Heart left ventricle (tissue), 16 donors: ENCODE data around the gene SLC26A1. TPM values are rescaled to one million over a fixed set of nuclear protein-coding genes. Genes with fewer than 3 reads are reported as not detected.

ENCODE experiments used
- ATAC-seq, 4 donors: fragments of 200-7000 bp; cut with Tn5 transposase; one replicate each; pipeline ENCODE4 v1.9.1; 2020 to 2022; ENCODE audit warnings: moderate library complexity in 4 of 4, mild to moderate bottlenecking in 3 of 4, moderate number of reproducible peaks in 1 of 4
- DNase-seq, 5 donors: peaks; one replicate each; pipeline ENCODE4 v3.0.0-alpha.2; 2020
- H3K27ac ChIP-seq, 12 donors: fragments of 200-600 bp; sonication (generic) in 4 of 12; one replicate each; pipeline versions ENCODE4 v1.5.0 to v1.8.0; 2016 to 2022; ENCODE audit warnings: mild to moderate bottlenecking in 2 of 12
- H3K27me3 ChIP-seq, 9 donors: fragments of 200-600 bp; sonication (generic) in 2 of 9; one replicate each; pipeline versions ENCODE4 v1.5.1 to v1.8.0; 2016 to 2022; ENCODE audit warnings: mild to moderate bottlenecking in 3 of 9
- H3K36me3 ChIP-seq, 9 donors: fragments of 200-600 bp; sonication (generic) in 2 of 9; one replicate each; pipeline versions ENCODE4 v1.5.0 to v1.8.0; 2018 to 2022; ENCODE audit warnings: mild to moderate bottlenecking in 2 of 9
- H3K4me1 ChIP-seq, 12 donors: fragments of 200-600 bp; sonication (generic) in 4 of 12; one replicate each; pipeline versions ENCODE4 v1.5.0 to v1.8.0; 2016 to 2022; ENCODE audit warnings: mild to moderate bottlenecking in 3 of 12
- H3K4me3 ChIP-seq, 12 donors: fragments of 200-600 bp; sonication (generic) in 4 of 12; one replicate each; pipeline versions ENCODE4 v1.5.0 to v1.8.0; 2017 to 2022; ENCODE audit warnings: mild to moderate bottlenecking in 9 of 12, moderate library complexity in 4 of 12
- H3K9me3 ChIP-seq, 12 donors: fragments of 200-600 bp; sonication (generic) in 4 of 12; one replicate each; pipeline versions ENCODE4 v1.5.0 to v1.8.0; 2016 to 2022; ENCODE audit warnings: mild to moderate bottlenecking in 1 of 12
- CTCF ChIP-seq, 12 donors: fragments of 200-600 bp; sonication (generic) in 4 of 12; IDR thresholded peaks; one replicate each; pipeline versions ENCODE4 v1.5.0 to v1.8.0; 2018 to 2022; ENCODE audit warnings: antibody characterized with exemption in 12 of 12, mild to moderate bottlenecking in 5 of 12
- POLR2A ChIP-seq, 2 donors: fragments of 450-650 bp; IDR thresholded peaks; one replicate each; pipeline ENCODE4 v1.6.1; 2017; ENCODE audit warnings: antibody characterized with exemption in 2 of 2, mild to moderate bottlenecking in 2 of 2, moderate library complexity in 2 of 2
- WGBS, 4 donors: extraction: QIAGEN DNeasy Blood & Tissue Kit in 2 of 4; methylation state at CpG; one replicate each; pipeline versions ENCODE4 v1.1.5 to v1.1.7; 2013 to 2018; 5-methylcytosine and 5-hydroxymethylcytosine counted together
- intact Hi-C, 10 donors: fragments of 100-400 bp; cut with DNase I; formaldehyde crosslinking; loops; one replicate each; pipeline versions ENCODE4 v1.11.1 to v1.14.2; 2022
- polyA plus RNA-seq, 2 donors: library from polyadenylated mRNA; stranded (reverse); fragments of 200-250 nt; gene quantifications; one replicate each; pipeline ENCODE4 v1.2.3, GENCODE V29; 2013
- total RNA-seq, 9 donors: library from RNA; depleted of rRNA in 2 of 9; stranded (reverse); fragments of >200 nt in 2 of 9; fragmentation: NEBNext Ultra II Directional in 3 of 9; extraction: Animal tissue kit (Norgen Biotek cat#: 25700) in 3 of 9; gene quantifications; one replicate each; pipeline versions ENCODE4 v1.1.0 to v1.2.4, GENCODE V29; 2016 to 2023
- donor health status: ischemic (EF 13 %, LVEDD 7.1; RV severe dilation, severe dysfunction).
- donor health status: healthy with polysubstance abuse.
- donor health status: DM: no; HTN: yes; CAD: no.
- donor health status: DM: no; HTN: no; CAD: no.
- donor health status: ischemic (EF 25% LVEDD 6.9; RV normal size, moderate dysfunction).
- donor health status: ischemic (EF 25% LVEDD 5.7; RV mildly dilated, moderate dysfunction).
- donor health status: healthy.
- donor health status: DM: yes; HTN: yes; CAD: no.
- donor health status: ischemic (EF 35%, LVEDD 5.7; RV mildly dilated, moderate dysfunction).
- donor health status: nonischemic (EF 11% LVEDD 7.7; RV severe dilation, severe dysfunction).
- donor health status: DM: yes; HTN: yes; CAD: no.
- donor health status: PGD.
- donor health status: ischemic (EF 29% LVEDD 5.4; RV normal size, mild dysfunction).
- donor health status: nonischemic (EF 23%, LVEDD 6.1; RV moderate dilation, normal function).

SLC26A1 gene
- total and polyA plus RNA-seq, 11 donors, result 0.03 to 0.27 (median 0.25) TPM; not detected in 5

- H3K9me3 ChIP-seq, result no peaks in the 10 kb centered on the region
- 84 to 92% (median 89%) methylated on average over 16 to 19 of the region's 19 CpGs for WGBS, 4 donors
- no peak overlapping the region for H3K4me3 ChIP-seq
- no peak overlapping the region for H3K27ac ChIP-seq
- H3K4me1 ChIP-seq, result peaks cover 0 to 4% (median 0%) of the 10 kb centered on the region in 12 donors
- peaks cover 0 to 16% (median 0%) of the 10 kb centered on the region in 9 donors for H3K36me3 ChIP-seq
- no peak for ATAC-seq
- no peak for TF ChIP-seq CTCF (IDR thresholded peaks at IDR 0.05)
- TF ChIP-seq POLR2A (IDR thresholded peaks at IDR 0.05), result no peak
- intact Hi-C loops, result no loop called here
- no peaks in the 10 kb centered on the region for H3K27me3 ChIP-seq
- DNase-seq, result no peak
Measured at GRCh38 chr4:1021386-1022050, 28.3 kb upstream of the SLC26A1 start.

GRCh38 chr4:1019729-1020470, 26.7 kb upstream of the SLC26A1 start:
- no peak for ATAC-seq
- intact Hi-C loops, result no loop called here
- Histone ChIP-seq H3K4me3 (no peak overlapping the region), H3K27me3 (no peaks in the 10 kb centered on the region), H3K27ac (no peak overlapping the region), H3K36me3 (peaks cover 0 to 9% (median 0%) of the 10 kb centered on the region in 9 donors), H3K9me3 (no peaks in the 10 kb centered on the region), H3K4me1 (no peaks in the 10 kb centered on the region)
- TF ChIP-seq CTCF (IDR thresholded peaks at IDR 0.05), result no peak
- TF ChIP-seq POLR2A (IDR thresholded peaks at IDR 0.05), result no peak
- 75 to 88% (median 83%) methylated on average over 19 to 23 of the region's 23 CpGs for WGBS, 4 donors
- no peak for DNase-seq

GRCh38 chr4:1019320-1019719, 26.1 kb upstream of the SLC26A1 start:
- Histone ChIP-seq H3K9me3 (no peaks in the 10 kb centered on the region), H3K36me3 (peaks cover 0 to 3% (median 0%) of the 10 kb centered on the region in 9 donors), H3K4me1 (no peaks in the 10 kb centered on the region), H3K4me3 (no peak overlapping the region), H3K27ac (no peak overlapping the region), H3K27me3 (no peaks in the 10 kb centered on the region)
- ATAC-seq (no peak), DNase-seq (no peak)
- no peak for TF ChIP-seq POLR2A (IDR thresholded peaks at IDR 0.05)
- no peak for TF ChIP-seq CTCF (IDR thresholded peaks at IDR 0.05)
- 59 to 78% (median 76%) methylated on average over 3 to 9 of the region's 9 CpGs for WGBS, 4 donors
- intact Hi-C loops, result no loop called here

GRCh38 chr4:1018147-1019020, 25.2 kb upstream of the SLC26A1 start:
- Histone ChIP-seq H3K4me3 (no peak overlapping the region), H3K4me1 (no peaks in the 10 kb centered on the region), H3K27ac (no peak overlapping the region), H3K36me3 (no peaks in the 10 kb centered on the region), H3K27me3 (no peaks in the 10 kb centered on the region), H3K9me3 (no peaks in the 10 kb centered on the region)
- ATAC-seq (no peak), DNase-seq (no peak)
- 70 to 81% (median 76%) methylated on average over 7 to 29 of the region's 29 CpGs for WGBS, 4 donors
- intact Hi-C loops, result no loop called here
- TF ChIP-seq CTCF (IDR thresholded peaks at IDR 0.05) (no peak), POLR2A (IDR thresholded peaks at IDR 0.05) (no peak)
